ELR (cell line): ENCODE measurements around the gene NPLOC4.
A peak's percentile ranks its signal among the peaks of the same experiment; 100 is the strongest.
"Not testable (repeated sequence)": the region's sequence is repeated elsewhere in the genome, so short reads cannot be mapped to it uniquely, and the experiment has no call there.

Experiments used
- DNase-seq: peaks from one replicate; pipeline ENCODE4 v3.0.0-alpha.2; 2015; ENCODE audit warnings: low read depth

The NPLOC4 gene

DNA sequence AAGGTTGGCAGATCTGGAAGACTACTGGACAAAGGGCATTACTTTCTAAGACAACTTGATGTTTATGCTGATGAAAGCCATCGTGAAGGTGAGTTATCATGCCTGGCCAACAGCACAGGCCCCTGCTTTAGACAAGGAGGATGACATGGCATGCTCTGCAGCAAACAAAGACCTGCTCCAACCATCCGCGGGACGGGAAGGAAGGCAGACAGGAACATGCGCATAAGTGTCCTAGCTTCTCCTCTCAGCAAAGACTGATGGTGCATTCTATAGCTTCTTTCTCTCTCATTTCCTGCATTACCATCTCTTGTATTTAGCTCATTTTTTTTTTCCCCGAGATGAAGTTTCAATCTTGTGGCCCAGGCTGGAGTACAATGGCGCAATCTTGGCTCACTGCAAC, 5.4 kb downstream of the NPLOC4 start:
- DNase-seq = no peak

DNA sequence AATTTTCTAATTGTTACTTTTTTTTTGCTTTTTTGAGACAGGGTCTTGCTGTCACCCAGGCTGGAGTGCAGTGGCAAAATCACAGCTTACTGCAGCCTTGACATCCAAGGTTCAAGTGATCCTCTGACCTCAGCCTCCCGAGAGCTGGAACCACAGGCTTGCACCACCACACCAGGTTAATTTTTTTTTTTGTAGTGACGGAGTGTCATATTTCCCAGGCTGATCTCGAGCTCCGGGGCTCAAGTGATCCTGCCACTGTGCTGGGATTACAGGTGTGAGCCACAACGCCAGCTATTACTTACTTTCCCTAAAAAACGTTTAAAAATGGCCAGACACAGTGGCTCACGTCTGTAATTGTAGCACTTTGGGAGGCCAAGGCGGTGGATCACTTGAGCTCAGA, 6.6 kb downstream of the NPLOC4 start:
- no peak for DNase-seq

DNA sequence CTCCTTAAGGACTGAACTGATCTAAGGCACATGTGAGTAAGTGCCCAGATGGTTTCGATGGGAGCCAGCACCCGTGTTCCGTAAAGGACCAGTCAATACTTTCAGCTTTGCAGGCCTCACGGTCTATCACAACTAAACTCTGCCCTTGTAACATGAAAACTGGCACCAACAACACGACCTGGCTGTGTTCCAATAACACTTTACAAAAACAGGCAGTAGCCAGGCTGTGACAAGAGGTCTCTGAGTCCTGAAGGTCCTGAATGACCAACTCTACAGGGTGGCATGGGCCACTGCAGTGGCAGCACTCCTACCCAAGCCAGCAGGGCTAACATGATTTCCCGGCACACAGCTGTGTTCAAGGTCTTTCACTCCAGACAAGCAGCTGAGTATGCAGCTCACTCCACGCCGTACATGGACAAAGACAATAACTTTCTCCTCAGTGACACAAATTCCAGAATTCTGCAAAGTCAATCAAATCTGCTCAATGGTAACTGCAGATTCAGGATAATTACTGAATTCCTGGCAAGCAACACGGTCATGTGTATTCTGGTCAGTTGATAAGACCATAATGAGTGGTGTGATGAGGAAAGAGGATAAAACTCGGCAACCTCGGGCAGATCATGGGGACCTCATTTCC, 15.3 kb downstream of the NPLOC4 start:
- DNase-seq = no peak

DNA sequence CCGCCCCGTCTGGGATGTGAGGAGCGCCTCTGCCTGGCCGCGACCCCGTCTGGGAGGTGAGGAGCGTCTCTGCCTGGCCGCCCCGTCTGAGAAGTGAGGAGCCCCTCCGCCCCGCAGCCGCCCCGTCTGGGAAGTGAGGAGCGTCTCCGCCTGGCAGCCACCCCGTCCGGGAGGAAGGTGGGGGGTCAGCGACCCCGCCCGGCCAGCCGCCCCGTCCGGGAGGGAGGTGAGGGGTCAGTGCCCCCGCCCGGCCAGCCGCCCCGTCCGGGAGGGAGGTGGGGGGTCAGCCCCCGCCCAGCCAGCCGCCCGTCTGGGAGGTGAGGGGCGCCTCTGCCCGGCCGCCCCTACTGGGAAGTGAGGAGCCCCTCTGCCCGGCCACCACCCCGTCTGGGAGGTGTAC, 18.6 kb downstream of the NPLOC4 start:
- not testable (repeated sequence) for DNase-seq

DNA sequence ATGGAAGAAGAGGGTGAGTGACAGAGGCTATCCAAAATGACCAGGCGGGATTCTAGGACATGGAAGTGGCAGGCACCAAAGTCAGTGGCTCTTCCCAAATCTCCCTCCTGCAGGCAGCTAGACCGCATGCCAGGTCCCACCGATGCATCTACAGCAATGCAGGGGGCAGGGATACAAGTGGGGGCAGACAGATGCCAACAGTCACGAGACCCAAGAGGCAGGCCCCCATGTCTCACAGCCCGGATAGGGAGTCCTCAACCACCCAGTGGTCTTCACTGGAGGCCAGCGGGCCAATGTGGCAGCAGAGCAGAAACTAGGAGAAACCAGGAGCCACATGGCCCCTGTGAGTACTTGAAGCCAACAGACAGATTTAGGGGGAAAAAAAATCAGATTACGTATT, 20.0 kb downstream of the NPLOC4 start:
- no peak for DNase-seq

DNA sequence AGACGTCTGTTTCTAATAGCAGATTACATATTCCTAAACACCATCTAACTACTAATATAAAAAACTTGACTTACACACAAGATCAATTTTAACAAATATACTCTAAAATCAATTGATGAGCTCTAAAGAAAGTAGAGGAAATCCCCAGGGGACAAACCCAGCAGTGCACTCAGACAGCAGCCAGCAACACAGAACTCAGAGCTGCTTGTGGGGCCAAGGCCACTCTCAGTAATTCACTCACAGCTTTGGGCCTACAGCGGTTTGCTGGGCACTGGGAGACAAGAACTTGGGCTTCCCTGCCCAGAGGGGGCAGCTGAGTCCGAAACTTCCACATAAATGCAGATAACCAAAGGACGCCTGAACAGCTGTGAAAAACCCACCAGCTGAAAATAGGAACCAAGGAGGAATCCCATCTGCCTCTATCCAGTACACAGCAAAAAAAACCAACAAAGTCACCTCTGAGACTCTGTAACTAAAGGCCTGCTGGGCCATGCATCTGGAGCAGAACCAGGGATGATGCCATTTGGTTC, 21.4 kb downstream of the NPLOC4 start:
- no peak for DNase-seq

DNA sequence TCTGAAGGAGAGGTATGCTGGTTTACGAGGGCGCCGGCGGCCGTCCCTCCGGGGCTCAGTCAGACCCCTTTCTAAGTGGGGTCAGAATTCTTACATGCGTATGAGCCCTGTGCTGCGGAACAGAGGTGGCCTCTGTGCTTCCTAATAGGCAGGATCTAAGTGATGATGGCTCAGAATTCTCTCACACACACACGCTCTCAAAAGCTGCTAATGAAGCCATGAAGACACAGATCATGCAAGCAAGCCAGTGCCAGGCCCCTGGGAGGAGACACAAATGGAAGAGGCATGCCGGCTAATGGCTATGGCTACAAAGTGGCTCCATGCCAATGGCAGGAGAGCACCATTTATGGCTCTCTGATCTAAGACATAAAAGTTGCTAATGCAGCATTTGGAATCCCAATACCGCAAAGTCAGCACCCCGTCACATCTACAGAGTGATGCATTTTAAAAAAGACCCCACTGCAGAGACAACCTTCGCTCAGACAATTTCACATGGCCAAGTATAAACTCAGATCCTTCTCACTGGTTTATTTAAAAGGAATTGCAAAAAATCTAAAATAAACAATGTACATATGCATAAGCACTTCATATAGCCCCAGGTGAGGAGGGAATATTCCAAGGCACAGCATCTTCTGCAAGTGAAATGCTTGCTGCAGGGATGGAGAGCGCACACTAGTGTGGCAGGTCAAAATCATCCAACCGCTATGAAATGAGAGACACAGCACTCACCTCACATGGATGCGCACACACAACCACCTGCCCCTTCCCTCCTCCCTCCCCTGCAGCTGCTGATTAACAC, 24.5 kb downstream of the NPLOC4 start:
- no peak for DNase-seq

DNA sequence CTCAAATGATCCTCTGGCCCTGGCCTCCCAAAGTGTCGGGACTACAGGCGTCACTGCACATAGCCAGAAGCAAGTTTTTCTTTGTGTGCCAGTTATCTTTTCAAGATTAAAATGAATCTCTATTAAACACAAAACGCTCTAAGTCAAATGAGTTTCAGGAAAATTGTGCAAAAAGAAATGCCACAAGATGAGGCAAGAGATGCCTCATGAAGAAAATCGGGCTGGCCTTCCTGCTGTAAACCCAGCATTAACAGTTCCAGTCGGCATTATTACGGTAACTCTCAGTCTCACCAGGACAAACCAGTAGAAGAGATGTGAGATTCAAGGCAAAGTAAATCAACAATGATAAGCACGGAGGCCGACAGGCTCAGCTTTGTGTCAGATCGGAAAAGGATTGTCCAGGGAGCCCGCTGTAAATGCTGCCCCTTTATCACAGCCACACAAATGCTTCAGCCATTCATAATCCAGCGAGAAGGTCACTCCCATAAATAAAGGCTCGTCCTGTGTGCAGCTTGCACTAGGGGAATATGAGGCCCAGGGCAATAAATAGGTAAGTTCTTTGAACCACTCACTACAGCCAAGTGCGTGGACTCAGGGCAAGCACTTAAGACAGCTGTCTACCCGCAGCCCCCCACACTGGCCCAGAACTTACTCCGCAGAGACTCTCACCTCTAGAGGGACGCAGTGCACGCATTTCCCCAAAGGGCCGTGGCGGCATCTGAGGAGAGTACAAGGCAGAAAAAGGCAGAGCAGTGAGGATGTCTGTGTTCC, 27.2 kb downstream of the NPLOC4 start:
- DNase-seq = no peak

DNA sequence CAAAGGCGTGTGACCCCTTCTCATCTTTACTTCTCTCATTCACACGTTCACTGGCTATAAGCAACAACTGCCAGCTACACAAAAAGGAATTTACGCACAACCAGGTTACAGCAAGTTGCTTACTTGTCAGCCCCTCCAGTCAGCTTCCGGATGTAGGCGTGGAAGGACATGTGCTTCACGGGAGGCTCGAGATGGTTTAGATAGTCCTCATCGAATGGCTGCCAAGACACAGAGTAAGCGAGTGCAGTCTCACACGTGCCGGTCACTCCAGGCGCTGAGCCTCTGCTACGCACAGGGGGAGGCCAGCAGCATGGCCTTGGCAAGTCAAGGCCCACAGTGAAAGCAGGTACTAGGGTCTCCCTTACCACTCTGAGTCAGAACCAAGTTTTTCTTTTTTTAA, 28.3 kb downstream of the NPLOC4 start:
- DNase-seq = no peak

DNA sequence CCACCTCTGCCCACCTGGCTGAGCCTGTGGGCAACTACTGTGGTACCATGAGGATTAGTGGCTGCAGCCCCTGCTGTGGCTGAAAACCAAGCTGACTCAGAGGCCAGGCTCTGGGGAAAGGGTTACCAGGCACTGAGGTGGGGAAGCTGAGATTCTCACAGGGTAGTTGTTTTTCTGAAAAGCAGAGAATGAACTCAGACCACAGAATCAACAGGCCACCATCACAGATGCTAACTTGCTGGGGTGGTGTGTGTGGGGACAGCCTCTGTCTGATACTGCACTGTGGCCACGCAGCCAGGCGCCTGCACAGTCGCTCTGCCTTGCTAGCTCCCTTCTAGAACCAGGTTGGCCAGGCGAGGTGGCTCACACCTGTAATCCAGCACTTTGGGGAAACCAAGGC, 28.8 kb downstream of the NPLOC4 start:
- peak; percentile 26 for DNase-seq

DNA sequence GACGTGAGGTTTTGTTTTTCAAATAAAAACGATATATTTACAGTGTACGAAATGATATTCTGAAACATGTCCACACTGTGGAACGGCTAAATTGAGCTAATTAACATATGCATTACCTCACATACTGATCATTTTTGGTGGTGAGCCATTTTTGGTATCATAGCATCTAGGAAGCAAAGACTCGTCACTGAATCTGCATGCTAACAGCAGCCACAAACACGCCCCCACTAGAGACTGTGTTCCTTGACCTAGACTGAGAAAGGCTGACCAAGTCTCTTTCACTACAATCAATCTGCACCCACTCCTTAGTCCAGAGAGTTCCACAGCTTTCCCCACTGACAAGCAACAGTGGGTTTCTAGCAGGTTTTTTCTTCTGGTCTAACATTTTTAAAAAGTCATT, 29.5 kb downstream of the NPLOC4 start:
- peak; percentile 52 for DNase-seq

DNA sequence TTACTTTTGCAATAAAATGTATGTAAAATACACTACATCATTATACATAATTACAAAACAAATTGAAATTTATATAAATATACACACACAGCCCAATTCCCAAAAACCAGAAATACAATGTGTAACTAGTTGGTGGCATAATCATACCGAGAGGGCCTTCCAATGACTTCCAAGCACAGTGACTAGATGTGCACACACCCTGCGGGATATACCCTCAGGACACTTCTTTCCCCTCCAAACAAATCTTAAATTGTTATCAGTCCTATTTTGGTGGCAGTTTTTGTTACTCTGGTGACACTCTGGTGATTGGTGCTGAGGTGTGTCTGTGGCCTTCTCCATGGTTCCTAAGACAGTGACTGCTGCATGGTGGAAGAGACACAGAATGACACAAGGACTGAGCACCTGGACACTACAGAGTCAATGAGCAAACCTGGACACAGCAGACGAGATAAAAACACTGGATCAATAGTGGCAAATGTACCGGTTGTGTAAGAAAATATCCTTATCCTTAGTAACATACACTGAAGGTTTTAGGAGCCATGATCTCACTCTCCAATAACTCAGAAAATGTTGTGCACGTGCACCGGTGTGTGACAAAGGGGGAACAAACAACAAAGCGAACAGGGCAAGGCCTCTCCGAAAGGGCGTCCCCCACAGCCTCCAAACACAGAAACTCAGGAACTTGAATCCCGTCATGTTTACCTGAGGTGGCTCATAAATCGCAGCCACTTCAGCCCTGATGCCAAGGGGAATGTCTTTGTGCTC, 32.9 kb downstream of the NPLOC4 start:
- DNase-seq = no peak

DNA sequence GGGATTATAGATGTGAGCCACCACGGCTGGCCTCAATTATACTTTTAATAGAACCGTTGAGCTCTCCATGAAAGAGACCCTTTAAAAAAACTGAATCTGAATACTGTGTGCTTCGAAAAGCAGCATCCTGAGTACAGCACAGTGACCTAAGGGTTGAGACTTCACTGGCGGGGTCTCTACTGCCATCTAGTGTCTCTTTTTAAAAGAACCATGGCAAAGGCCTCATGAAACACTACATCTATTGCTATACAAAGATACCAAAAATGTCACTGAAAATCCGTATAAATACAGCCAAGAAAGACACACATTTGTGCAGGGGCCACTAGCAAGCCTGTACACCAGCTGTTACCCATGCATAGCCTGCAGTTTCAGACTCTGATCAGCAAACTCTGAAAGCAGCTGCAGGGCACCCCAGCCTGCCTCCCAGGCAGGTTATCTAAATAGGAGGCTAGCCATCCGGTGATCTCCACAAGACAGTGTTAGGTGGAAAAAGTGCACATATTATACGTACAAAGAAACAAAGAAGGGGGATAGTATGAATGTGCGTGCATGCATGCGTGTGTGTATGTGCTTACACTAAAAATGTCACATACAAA, 35.3 kb downstream of the NPLOC4 start:
- peak; percentile 86 for DNase-seq

DNA sequence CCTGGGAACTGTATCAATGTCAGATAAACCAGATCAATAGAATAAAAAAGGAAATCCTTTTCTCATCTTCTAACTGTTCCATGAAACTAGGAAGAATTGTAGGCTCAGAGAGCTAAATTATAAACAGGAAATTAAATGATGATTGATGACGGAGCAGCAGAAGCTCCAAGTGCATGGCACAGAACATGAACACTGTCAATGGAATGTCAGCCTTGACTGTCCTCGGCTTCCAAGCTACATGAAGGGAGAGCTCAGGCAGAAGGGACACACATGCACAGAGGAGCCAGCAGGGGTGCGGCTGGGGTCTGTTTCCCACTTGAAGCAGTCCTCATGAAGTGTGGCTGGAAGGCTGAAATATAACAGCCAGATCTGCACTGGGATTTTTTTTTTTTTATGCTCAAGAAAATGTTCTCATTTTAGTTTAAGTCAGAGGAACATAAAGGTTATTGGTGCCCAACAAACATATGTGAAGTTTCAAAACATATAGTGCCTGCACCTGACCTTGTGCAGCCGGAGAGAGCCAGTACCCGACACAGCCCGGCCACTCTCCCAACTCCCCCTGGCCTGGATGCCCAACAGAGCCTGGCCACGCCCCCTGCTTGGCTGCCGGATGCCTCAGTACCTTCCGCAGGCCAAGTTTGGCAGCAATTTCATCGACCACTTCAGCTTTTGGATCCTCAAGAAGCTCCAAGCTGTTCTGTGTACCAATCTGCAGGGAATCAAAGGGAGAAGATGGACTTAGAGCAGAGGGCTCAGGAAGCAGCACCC, 37.0 kb downstream of the NPLOC4 start:
- DNase-seq = peak; percentile 92

DNA sequence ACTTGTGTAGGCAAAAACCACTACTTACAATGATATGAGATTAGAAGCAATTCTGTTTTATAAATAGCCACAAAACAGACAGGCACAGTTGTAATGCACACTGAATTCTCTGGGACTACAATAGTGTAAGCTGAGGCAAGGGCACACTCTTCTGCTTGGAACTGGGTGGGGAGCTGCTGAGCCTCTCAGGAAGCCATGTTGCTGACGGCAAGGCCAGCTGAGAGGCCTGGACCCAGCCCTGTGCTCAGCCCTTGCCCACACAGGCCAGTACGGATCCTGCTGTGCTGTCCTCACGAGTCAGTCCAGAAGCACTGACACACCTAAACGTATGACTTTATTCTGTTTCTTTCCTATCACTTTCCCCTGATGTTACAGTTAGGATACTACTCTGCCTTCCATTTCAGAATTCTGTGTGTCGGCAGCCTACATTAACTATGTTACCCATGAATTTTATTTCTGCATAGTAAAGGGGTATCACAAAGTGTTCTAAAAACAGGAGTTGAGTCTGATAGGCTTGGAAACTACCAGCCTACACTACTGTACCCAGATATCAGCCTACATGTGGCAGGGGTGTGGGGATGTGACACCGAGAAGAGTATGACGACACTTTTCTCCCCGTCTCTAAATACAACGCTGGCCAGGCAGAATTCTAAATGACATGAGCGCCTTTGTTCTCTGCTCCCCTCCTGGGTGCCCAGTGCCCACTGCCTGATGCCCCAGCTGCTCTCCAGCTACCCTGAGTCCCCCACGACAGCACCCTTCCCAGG, 43.6 kb downstream of the NPLOC4 start:
- DNase-seq = no peak

DNA sequence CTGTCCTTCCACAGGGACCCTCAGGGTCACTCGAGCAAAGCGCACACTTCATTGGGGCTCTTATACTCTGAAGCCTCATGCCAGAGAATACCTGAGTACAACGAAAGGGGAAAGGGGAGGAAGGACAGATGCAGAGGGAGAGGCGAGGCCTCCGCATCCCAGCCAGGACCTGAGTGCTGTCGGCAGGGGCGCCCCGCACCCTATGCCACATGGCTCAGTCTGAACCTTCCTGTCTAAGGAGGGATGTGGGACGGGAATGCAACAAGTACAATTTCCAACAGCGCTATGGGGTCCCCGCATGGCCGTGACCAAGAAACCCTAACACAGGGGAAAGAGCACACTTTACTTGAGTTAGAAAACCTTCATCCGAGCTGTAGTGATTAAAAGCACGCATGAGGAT, 44.9 kb downstream of the NPLOC4 start:
- no peak for DNase-seq

DNA sequence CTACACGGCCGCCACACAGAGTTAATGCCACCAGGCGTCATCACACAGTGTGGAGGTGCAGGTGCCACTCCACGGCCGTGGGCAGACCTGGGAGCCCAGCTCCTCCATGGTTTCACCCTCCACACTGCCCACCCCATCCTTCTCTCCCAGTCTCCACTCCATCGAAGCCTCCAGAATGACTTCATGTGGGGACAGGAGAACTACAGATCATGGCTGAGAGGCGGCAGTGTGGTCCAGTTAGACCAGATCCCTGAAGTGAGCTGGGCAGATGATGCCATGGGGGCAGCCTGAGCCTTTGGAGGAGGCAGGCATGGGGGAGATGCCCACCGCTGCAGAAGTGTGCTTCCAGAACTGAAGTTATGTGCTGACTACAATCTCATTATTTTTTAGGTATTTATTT, 46.8 kb downstream of the NPLOC4 start:
- no peak for DNase-seq

DNA sequence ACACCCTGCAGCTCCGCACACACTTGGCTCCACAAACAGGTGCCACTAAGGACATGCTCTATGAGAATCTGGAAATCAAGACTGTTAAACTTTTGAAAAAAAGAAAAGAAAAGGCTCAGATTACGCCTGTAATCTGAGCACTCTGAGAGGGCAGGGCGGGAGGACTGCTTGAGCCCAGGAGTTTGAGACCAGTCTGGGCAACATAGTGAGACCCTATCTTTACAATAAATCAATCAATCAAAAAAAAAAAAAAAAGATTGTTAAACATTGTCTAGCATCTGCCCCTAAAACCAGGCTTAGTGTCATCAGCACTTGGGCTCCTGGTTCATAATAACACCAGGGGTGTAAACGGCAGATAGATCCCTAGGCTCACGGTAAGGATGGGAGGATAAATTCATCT, 47.3 kb downstream of the NPLOC4 start:
- no peak for DNase-seq

DNA sequence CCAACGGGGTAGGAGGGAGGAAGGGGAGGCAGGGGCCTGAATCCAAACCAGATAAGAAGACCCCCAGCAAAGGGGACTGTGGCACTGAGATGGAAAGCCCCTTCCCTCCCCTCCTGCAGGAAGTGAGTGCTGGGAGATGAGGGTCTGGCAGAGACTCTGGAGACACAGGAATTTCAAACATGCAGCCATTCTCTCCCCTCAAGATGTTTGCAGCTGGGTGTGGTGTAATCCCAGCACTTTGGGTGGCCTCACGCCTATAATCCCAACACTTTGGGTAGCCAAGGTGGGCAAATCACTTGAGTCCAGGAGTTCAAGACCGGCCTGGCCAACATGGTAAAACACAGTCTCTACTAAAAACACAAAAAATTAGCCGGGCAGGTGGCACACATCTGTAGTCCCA, 50.8 kb downstream of the NPLOC4 start:
- no peak for DNase-seq

DNA sequence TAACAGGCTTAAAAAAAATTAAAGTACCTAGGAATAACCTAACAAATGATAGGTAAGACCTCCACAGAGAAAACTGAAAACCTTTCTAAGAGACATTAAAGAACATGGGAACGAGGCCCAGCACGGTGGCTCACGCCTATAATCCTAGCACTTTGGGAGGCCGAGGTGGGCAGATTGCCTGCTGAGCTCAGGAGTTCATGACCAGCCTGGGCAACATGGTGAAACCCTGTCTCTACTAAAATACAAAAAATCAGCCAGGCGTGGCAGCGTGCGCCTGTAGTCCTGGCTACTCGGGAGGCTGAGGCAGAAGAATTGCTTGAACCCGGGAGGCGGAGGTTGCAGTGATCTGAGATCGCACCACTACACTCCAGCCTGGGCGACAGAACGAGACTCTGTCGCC, 52.1 kb downstream of the NPLOC4 start:
- DNase-seq = not testable (repeated sequence)
